GM12801 (cell line): ENCODE results near the gene DALRD3.

Experiments
- CTCF ChIP-seq: IDR thresholded peaks from one replicate; pipeline ENCODE4 v1.5.1; 2011; ENCODE audit warnings: control low read depth; ENCODE audit not compliant: insufficient read length; ENCODE audit errors: extremely low read depth

Gene DALRD3

GRCh38 chr3:48990636-48991469 is 27.5 kb downstream of the DALRD3 start:
- no peak for TF ChIP-seq CTCF

- TF ChIP-seq CTCF, result no peak
Observed at GRCh38 chr3:48989796-48990635, 28.4 kb downstream of the DALRD3 start, which contains the start of gene P4HTM. P4HTM (plus strand) TSS chr3:48990241; CDS start chr3:48990257, 16 bp downstream.

GRCh38 chr3:48989126-48989795 is 29.1 kb downstream of the DALRD3 start:
- no peak for TF ChIP-seq CTCF

GRCh38 chr3:48985831-48986376 is 32.5 kb downstream of the DALRD3 start:
- TF ChIP-seq CTCF, result no peak

GRCh38 chr3:48984663-48985062 is 33.7 kb downstream of the DALRD3 start:
- no peak for TF ChIP-seq CTCF

- TF ChIP-seq CTCF, result no peak
Observed at GRCh38 chr3:48983096-48983495, 35.3 kb downstream of the DALRD3 start.

GRCh38 chr3:48982686-48983085 is 35.7 kb downstream of the DALRD3 start:
- TF ChIP-seq CTCF, result no peak
